NCI-H1930 (cell line): Measurements from ENCODE around the gene PRKCQ.

Experiments used
- DNase-seq, 2 experiments: peaks; one replicate each; lab custom pipeline; 2025; lab: John Stamatoyannopoulos, UW

Gene PRKCQ

GRCh38 chr10:6520138-6520537 lies 59.9 kb downstream of the PRKCQ start:
- no peak for DNase-seq

DNA sequence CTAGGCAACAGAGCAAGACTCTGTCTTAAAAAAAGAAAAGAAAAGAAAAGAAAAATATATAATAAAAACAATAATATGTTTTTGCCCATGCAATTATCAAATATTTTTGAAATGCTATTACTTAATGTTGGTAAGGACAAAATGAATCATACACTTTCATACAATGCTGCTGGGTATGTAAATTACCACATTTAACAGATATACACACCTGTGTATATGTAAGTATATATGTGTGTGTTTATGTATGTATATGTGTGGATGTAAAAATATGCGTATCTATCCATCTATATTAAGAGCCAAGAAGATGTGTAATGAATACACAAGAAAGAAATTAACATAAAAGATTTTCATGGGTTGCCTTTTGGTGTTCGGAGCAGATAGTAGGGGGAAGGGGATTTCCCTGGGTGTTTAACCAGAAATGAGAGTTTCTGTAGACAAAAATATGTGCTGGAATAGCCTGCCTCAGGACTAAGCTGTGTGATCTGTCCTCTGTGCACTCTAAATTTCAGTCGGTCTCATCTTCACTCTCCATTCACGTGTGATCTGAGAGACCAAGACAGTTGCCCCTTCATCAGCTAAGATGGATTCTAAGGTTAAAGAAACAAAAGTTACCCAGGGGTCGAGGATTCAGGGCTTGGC lies 61.2 kb downstream of the PRKCQ start:
- no peak for DNase-seq

DNA sequence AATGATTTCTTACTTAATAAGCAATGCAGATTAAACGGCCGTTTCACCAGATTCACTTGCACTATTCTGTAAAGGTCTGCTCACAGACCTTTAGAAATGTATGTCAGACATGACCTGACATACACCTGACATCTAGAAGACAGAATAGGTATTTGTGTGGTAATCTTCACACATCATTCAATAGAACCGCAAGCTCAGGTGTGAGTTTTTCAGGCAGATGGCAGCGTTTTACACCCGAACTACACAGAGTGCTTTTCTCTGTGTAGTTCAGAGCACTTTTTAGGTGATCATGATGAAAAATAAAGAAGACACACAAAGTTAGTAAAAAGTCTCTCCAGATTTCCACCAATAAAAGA lies 63.2 kb downstream of the PRKCQ start:
- no peak for DNase-seq

DNA sequence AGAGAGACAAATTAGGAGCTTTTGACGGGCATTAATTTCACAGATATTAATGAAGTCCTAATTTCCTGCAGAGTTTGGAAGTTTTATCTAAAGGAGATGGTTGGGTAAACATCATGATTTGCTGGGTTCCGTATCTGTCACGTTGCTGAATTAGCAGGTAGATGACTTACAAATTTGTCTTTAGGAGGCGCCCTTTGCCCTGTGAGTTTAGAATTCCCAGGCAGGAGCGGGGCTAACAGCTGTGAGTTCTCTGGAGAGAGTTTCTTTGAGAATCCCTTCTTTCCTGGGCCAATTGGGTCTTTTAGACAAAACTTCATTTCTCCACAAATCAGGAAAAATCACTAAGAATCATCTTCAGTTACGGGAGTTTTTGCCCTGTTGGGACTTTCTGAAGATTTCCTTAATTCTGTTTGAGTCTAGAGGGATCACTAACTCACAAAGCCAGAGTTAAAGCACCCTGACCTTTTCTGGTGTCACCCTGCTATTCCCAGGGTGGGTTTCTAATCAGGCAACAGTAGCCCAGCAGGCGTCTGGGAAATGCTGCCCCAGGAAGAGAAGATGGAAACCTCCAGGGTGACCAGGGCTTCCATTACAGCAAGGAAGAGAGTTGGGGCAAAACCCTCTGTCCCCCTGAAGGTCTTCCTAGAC lies 63.7 kb downstream of the PRKCQ start:
- DNase-seq: no peak

- no peak for DNase-seq
These were observed 65.0 kb downstream of the PRKCQ start for GRCh38 chr10:6514844-6515780.

DNA sequence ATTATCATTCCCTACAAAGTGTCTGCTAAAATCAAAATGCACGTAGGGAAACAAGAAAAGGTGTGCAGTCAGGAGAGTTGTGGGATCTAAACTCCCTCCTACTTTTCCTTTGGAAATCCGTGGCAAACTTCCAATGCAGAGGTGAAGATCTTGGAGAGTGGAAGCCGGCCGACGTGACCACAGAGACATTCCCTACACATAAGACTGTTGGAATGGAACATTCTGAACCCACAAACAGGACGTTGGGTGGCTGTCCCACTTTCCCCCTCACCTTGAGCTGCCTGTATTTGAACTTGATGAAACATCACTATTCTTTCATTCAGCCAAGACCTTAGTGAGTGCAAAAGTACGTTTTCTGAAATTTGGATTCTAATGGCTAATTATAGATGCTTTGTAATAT lies 65.9 kb downstream of the PRKCQ start:
- DNase-seq: no peak

GRCh38 chr10:6513476-6513875 lies 66.6 kb downstream of the PRKCQ start:
- no peak for DNase-seq

DNA sequence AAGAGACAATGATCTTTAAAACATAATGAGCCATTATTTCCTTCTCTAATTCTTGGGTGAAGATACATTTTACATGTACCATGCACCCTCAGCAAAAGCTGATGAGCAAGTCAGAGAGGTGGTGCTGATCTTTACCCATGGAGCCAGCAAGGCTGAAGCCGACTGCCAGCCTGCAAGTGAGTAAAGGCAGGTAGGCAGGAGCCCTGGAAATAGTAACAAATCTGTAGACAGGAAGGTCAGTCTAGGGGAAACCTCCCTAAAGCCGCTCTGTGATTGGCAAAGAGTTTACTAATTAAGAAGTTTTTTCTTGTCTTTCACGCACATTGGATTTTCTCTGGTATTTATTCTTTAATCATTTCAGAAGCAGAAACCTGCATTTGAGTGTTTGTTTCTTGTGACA lies 67.9 kb downstream of the PRKCQ start:
- DNase-seq: no peak

GRCh38 chr10:6511347-6511746 lies 68.7 kb downstream of the PRKCQ start:
- DNase-seq: no peak

DNA sequence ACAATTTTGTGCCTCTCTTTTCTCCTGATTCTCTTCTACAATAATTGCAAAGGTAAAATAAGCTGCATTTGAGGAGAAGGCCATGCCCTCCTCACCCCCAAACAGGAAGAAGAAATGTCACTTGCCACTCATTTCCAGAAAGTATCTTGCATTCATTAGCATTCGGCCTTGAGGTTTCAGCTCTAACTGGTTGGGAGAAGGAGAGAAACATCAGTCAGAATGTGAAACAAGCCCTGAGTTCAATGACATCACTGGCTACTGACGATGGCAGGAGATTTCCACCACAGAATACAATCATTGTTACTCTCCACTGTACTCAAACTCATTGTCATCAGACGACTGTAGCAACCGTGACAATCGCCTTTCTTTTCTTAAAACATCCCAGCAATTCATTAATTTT lies 72.8 kb downstream of the PRKCQ start:
- no peak for DNase-seq

- no peak for DNase-seq
These were observed 74.8 kb downstream of the PRKCQ start for GRCh38 chr10:6505300-6505699.

- no peak for DNase-seq
These were observed 75.8 kb downstream of the PRKCQ start for GRCh38 chr10:6504296-6504695.

DNA sequence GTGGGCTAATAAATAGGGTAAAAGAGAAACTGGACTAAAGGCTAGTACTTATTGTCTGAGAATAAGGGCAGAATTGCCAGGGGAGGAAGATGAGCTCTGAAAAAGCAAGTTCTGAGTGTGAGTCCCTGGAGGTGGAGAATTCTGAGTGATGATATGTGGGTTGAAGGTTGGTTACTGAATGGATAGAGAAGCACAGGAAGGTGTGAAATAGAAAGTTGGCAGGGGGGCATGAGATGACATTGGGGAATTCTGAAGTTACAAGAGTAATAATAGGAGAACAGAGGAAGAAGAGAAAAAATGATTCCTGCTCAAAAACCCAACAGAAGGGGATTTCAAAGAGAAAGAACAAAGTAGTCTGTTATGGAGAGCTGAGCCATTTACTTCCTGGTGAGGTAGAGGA lies 76.9 kb downstream of the PRKCQ start:
- no peak for DNase-seq

DNA sequence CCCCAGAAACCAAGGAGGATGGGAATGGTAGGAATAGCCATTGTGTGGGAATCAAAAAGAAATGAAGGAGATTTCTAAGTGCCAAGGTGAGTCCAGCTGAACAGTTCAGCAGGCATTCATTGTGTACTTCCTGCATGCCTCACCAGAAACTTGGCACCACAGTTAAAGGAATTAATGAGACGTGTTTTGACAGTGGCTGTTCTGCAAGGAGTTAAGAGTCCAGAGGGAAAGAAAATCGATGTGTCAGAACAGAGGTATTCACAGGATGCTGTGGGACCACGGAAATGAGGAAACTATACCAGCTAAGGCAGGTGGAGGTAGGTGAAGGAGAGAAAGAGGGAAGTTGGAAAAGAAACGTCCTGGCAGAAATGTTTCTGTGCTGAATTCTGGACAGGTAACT lies 78.1 kb downstream of the PRKCQ start:
- DNase-seq: no peak

DNA sequence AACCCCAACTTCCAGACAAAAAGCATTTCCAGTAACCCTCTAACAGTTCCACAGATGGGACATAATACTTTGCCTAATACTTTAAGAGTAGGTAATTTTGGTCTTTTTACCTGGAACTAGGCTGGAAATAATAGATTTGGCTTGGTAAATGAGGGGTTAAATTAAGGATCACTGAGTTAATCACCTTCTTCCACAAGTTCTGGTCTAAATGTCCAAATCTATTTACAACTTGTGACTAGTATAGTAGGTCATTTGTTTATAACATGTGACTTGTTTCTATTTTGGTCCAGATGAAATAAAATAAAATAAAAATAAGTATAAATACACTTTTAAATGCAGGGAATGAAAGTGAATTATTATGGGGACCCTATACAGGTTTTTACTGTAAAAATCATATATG lies 80.1 kb downstream of the PRKCQ start:
- DNase-seq: no peak

- no peak for DNase-seq
These were observed 81.3 kb downstream of the PRKCQ start for GRCh38 chr10:6498771-6499170.

- no peak for DNase-seq
These were observed 82.5 kb downstream of the PRKCQ start for GRCh38 chr10:6497620-6498019.

GRCh38 chr10:6494936-6495592 lies 85.0 kb downstream of the PRKCQ start:
- no peak for DNase-seq

- DNase-seq: no peak
These were observed 85.6 kb downstream of the PRKCQ start for GRCh38 chr10:6494442-6494819.

- DNase-seq: no peak
These were observed 86.3 kb downstream of the PRKCQ start for GRCh38 chr10:6493521-6494441.

DNA sequence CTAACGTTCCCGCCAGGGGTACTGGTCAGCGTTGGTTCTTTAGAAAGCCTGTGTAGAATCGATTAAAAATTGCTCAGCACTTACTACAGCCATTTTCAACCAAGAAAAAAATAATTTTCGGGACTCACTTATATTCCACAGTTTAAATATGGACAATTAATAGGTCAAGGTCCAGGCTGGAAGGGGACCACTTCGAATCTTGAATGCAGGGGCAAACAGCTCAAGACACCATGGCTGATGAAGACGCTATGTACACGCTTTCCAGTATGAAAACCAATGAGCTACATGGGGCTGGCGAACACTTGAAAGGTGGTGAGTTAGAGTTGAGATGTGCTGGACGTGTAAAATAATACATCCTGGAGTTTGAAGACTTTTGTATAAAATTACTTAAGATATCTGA lies 87.2 kb downstream of the PRKCQ start:
- DNase-seq: no peak
